NCI-H446 treated with DMSO at 0.1 percent for 48 hours (cell line): ENCODE measurements around the gene HSH2D.

Experiments used
- DNase-seq: peaks from one replicate; lab custom pipeline; 2025; lab: John Stamatoyannopoulos, UW

The HSH2D gene

GRCh38 chr19:16197622-16198369, 54.3 kb downstream of the HSH2D start, which contains the start of gene AP1M1:
Gene AP1M1, plus strand, starts transcription at chr19:16197911. Its CDS starts 116 bp downstream, at chr19:16198027.
- peak; percentile 97 for DNase-seq

- DNase-seq: no peak
These were observed 54.8 kb downstream of the HSH2D start for GRCh38 chr19:16198370-16198651.

GRCh38 chr19:16199275-16199932, 55.9 kb downstream of the HSH2D start:
- DNase-seq: no peak

GRCh38 chr19:16200038-16201010, 56.8 kb downstream of the HSH2D start:
- DNase-seq: no peak

GRCh38 chr19:16201011-16201391, 57.5 kb downstream of the HSH2D start:
- DNase-seq: no peak

- no peak for DNase-seq
These were observed 59.1 kb downstream of the HSH2D start for GRCh38 chr19:16202320-16203255.

- no peak for DNase-seq
These were observed 59.9 kb downstream of the HSH2D start for GRCh38 chr19:16203256-16204004.

- DNase-seq: no peak
These were observed 60.5 kb downstream of the HSH2D start for GRCh38 chr19:16204005-16204294.

GRCh38 chr19:16205205-16206045, 61.9 kb downstream of the HSH2D start:
- DNase-seq: no peak

- no peak for DNase-seq
These were observed 62.6 kb downstream of the HSH2D start for GRCh38 chr19:16206046-16206605.

- no peak for DNase-seq
These were observed 63.2 kb downstream of the HSH2D start for GRCh38 chr19:16206637-16207036.

GRCh38 chr19:16207063-16207462, 63.6 kb downstream of the HSH2D start:
- DNase-seq: no peak

- no peak for DNase-seq
These were observed 64.1 kb downstream of the HSH2D start for GRCh38 chr19:16207490-16208025.
